ENCODE data around the gene AGER.

- TF ChIP-seq, protein P1, sequence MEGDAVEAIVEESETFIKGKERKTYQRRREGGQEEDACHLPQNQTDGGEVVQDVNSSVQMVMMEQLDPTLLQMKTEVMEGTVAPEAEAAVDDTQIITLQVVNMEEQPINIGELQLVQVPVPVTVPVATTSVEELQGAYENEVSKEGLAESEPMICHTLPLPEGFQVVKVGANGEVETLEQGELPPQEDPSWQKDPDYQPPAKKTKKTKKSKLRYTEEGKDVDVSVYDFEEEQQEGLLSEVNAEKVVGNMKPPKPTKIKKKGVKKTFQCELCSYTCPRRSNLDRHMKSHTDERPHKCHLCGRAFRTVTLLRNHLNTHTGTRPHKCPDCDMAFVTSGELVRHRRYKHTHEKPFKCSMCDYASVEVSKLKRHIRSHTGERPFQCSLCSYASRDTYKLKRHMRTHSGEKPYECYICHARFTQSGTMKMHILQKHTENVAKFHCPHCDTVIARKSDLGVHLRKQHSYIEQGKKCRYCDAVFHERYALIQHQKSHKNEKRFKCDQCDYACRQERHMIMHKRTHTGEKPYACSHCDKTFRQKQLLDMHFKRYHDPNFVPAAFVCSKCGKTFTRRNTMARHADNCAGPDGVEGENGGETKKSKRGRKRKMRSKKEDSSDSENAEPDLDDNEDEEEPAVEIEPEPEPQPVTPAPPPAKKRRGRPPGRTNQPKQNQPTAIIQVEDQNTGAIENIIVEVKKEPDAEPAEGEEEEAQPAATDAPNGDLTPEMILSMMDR (IDR thresholded peaks at IDR 0.05), result no peak
- TF ChIP-seq POLR2AphosphoS5 (IDR thresholded peaks at IDR 0.05) (peak in 1 of 4 donors; percentile 21), POLR2A (IDR thresholded peaks at IDR 0.05) (no peak), EP300 (IDR thresholded peaks at IDR 0.05) (no peak)
Observed at GRCh38 chr6:32176476-32177182, 7.4 kb downstream of the AGER start.

Measured in sigmoid colon (tissue), 4 donors.